ENCODE measurements around the gene ZNF513.

GRCh38 chr2:27422958-27423357 lies 42.4 kb upstream of the ZNF513 start:
- TF ChIP-seq POLR2AphosphoS5 (IDR thresholded peaks at IDR 0.05; ENCODE audit: low read depth, low read length): no peak
- TF ChIP-seq TAF1 (IDR thresholded peaks at IDR 0.05; ENCODE audit: borderline replicate concordance, low read depth, low read length): no peak
- TF ChIP-seq POLR2A (IDR thresholded peaks at IDR 0.05; ENCODE audit: low read depth, low read length): no peak
